ENCODE data around the gene CELF2. TPM values are rescaled to one million over a fixed set of nuclear protein-coding genes. Genes with fewer than 3 reads are reported as not detected.

CELF2 gene
- total RNA-seq, 6 donors from 2014 or later = 82.7 to 193 (median 120) TPM

DNA sequence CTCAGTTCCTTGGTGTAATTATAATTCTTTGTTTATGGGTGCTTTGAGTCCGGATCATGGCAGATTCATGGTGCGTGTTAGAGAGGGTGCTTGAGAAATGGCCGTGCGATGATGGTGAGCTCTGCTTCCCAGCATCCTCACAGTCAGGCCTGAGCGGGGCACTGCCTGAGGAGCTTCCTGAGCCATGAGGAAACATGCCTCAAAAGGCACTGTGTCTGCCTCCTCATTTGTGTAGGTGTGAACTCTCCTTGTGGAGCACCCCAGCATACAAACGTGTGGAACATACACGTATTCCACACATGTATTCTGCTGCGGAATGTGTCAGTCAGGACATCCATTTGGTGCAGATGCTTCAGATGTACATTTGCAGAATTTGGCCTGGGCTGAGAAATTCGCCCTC is 205.4 kb downstream of the CELF2 start:
- no peak overlapping the region for H3K27ac ChIP-seq
- peaks cover 0 to 9% (median 2%) of the 10 kb centered on the region in 4 donors for H3K36me3 ChIP-seq
- 89 to 92% methylated on average over 7 to 9 of the region's 9 CpGs for WGBS, 2 donors

DNA sequence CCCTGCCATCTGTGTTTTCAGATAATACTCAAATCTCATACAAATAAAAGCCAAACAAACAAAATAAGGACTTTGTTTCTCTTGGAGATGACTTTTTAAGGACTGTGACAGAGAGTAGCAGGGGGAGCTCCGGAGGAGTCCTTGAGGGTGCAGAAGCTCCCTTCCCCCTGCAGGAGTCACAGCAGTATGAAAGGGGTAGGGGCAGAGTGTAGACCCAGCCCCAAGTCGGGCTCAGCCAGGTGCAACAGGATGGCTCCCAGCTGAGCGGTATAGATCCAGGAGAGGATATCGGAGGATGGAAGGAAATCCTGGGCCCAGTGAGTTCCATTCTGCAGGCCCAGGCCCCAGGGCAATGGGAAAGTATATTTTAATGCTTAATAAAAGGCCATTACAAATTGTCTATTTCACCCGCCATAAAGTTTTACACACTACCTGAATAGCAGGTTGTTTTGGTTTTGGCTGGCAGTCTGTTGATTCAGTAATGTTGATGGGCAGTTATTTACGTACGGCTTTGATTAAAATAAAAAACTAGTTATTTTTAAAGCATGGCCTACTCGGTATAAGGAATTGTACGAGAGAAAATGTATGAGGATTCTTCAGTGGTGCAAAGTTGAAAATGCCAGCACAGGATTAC is 206.0 kb downstream of the CELF2 start:
- H3K36me3 ChIP-seq = peaks cover 0 to 5% (median 2%) of the 10 kb centered on the region in 4 donors
- no peak overlapping the region for H3K27ac ChIP-seq

More for the DNA sequence above, 205.4 kb downstream of the CELF2 start:
- ATAC-seq (ENCODE audit: low FRiP score in 2 of 2) (no peak), DNase-seq (no peak)
- H3K4me3 ChIP-seq = no peak overlapping the region
- no peak for TF ChIP-seq POLR2A (IDR thresholded peaks at IDR 0.05)
- no peak for TF ChIP-seq EP300 (IDR thresholded peaks at IDR 0.05)
- TF ChIP-seq POLR2AphosphoS5 (IDR thresholded peaks at IDR 0.05) = no peak
- TF ChIP-seq, protein P1, sequence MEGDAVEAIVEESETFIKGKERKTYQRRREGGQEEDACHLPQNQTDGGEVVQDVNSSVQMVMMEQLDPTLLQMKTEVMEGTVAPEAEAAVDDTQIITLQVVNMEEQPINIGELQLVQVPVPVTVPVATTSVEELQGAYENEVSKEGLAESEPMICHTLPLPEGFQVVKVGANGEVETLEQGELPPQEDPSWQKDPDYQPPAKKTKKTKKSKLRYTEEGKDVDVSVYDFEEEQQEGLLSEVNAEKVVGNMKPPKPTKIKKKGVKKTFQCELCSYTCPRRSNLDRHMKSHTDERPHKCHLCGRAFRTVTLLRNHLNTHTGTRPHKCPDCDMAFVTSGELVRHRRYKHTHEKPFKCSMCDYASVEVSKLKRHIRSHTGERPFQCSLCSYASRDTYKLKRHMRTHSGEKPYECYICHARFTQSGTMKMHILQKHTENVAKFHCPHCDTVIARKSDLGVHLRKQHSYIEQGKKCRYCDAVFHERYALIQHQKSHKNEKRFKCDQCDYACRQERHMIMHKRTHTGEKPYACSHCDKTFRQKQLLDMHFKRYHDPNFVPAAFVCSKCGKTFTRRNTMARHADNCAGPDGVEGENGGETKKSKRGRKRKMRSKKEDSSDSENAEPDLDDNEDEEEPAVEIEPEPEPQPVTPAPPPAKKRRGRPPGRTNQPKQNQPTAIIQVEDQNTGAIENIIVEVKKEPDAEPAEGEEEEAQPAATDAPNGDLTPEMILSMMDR (IDR thresholded peaks at IDR 0.05) = no peak
- H3K4me1 ChIP-seq = peaks cover 14 to 23% (median 20%) of the 10 kb centered on the region in 4 donors
- H3K27me3 ChIP-seq = no peaks in the 10 kb centered on the region
- no peaks in the 10 kb centered on the region for H3K9me3 ChIP-seq

DNA sequence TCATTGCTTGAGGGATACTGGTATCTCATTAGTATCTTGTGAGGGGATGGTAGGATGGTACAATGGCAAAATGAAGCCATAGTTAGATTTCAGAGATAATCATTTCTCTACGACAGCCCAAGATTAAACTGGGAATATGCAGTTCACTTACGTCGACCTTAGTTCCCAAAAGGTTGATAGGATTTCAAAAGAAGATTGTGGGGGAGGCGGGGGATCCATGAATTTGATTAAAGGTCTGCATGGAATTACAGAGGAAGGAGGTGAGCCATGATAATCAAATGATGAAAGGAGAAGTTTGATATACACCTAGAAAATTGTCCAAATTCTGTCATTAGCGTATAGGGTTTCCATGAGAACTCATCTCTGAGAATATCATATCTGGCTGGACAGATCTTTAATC is 206.6 kb downstream of the CELF2 start:
- Histone ChIP-seq H3K27me3 (no peaks in the 10 kb centered on the region), H3K36me3 (peaks cover 0 to 5% (median 2%) of the 10 kb centered on the region in 4 donors), H3K4me1 (peaks cover 14 to 23% (median 20%) of the 10 kb centered on the region in 4 donors), H3K9me3 (no peaks in the 10 kb centered on the region), H3K4me3 (no peak overlapping the region), H3K27ac (no peak overlapping the region)
- TF ChIP-seq EP300 (IDR thresholded peaks at IDR 0.05) = no peak
- no peak for TF ChIP-seq POLR2AphosphoS5 (IDR thresholded peaks at IDR 0.05)
- TF ChIP-seq, protein P1 (IDR thresholded peaks at IDR 0.05) = no peak
- TF ChIP-seq POLR2A (IDR thresholded peaks at IDR 0.05) = no peak
- no peak for DNase-seq
- WGBS, 2 donors = 96 to 97% methylated on average over 5 of the region's 5 CpGs
- no peak for ATAC-seq (ENCODE audit: low FRiP score in 2 of 2)

More for the DNA sequence above, 206.0 kb downstream of the CELF2 start:
- Histone ChIP-seq H3K27me3 (no peaks in the 10 kb centered on the region), H3K4me3 (no peak overlapping the region), H3K4me1 (peaks cover 14 to 23% (median 20%) of the 10 kb centered on the region in 4 donors), H3K9me3 (no peaks in the 10 kb centered on the region)
- DNase-seq = no peak
- WGBS, 2 donors = 95% methylated on average over 9 of the region's 9 CpGs
- no peak for ATAC-seq (ENCODE audit: low FRiP score in 2 of 2)
- no peak for TF ChIP-seq EP300 (IDR thresholded peaks at IDR 0.05)
- TF ChIP-seq, protein P1 (IDR thresholded peaks at IDR 0.05) = no peak
- TF ChIP-seq POLR2A (IDR thresholded peaks at IDR 0.05) = no peak
- TF ChIP-seq POLR2AphosphoS5 (IDR thresholded peaks at IDR 0.05) = no peak

DNA sequence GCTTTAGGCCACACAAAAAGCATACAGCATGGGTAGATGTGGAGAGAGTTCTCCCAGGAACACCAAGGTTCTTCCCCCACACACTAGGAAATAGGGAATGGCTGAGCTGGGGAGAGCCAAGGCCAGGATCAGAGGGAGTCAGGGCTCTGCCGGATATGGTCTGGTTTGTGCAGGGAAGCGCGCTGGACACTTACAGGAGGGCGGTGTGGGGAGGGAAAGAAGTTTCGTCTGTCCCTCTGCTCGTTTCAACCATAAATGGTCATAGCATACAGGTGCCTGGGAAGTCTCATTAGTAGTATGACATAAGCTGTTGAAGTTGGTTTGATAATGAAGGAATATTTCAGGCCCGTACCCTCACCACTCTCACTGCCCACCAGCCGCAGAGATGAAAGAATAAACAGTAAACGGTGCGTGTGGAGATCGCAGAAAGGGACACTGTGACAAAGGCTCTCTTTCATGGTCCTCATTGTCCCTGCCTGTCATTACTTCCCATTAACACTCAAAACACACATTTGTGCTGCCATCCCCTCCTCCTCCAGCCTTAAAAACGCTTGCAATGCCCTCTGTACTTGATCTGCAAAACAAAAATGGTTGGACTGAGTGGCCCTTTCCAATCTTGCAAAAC is 207.2 kb downstream of the CELF2 start:
- WGBS, 2 donors = 83% methylated on average over 12 of the region's 12 CpGs
- H3K9me3 ChIP-seq = no peaks in the 10 kb centered on the region

More for the DNA sequence above, 207.2 kb downstream of the CELF2 start:
- ATAC-seq (ENCODE audit: low FRiP score in 2 of 2) (no peak), DNase-seq (no peak)
- Histone ChIP-seq H3K36me3 (peaks cover 0 to 5% (median 2%) of the 10 kb centered on the region in 4 donors), H3K27me3 (no peaks in the 10 kb centered on the region), H3K4me1 (peaks cover 14 to 23% (median 20%) of the 10 kb centered on the region in 4 donors), H3K4me3 (no peak overlapping the region), H3K27ac (no peak overlapping the region)
- TF ChIP-seq POLR2AphosphoS5 (IDR thresholded peaks at IDR 0.05) (no peak), POLR2A (IDR thresholded peaks at IDR 0.05) (no peak), EP300 (IDR thresholded peaks at IDR 0.05) (no peak)
- TF ChIP-seq, protein P1 (IDR thresholded peaks at IDR 0.05) = no peak
